ENCODE results near the gene C1orf116.

DNA sequence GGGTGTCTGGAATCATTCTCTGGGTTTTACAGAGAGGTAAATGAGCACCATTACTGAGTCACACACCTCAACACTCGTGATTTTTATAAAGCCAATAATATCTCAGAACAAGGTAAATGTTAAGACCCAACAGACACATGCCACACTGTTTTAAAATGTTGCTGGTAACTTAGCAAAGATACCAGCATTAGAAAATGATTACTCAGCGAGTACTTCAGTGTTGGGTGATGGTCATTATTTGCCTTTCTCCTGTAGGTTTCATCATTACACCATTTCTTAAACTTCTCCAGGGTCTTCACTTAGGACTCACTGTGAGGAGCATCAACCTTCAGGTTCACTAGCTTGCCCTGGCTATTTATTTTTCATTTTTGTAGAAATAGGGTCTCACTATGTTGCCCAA lies 49.2 kb upstream of the C1orf116 start:
- TF ChIP-seq POLR2A (IDR thresholded peaks at IDR 0.05; ENCODE audit: low read depth, low read length) (no peak), MYB (IDR thresholded peaks at IDR 0.05; ENCODE audit: borderline replicate concordance, low read depth, low read length) (no peak), NFIC (IDR thresholded peaks at IDR 0.05; ENCODE audit: low read depth, low read length) (no peak), MTA3 (IDR thresholded peaks at IDR 0.05; ENCODE audit: borderline replicate concordance, low read length) (no peak), SMC3 (IDR thresholded peaks at IDR 0.05; ENCODE audit: borderline replicate concordance, low read length) (no peak), ELK1 (IDR thresholded peaks at IDR 0.05; ENCODE audit: low read depth, low read length) (no peak)
- TF ChIP-seq, protein P1, sequence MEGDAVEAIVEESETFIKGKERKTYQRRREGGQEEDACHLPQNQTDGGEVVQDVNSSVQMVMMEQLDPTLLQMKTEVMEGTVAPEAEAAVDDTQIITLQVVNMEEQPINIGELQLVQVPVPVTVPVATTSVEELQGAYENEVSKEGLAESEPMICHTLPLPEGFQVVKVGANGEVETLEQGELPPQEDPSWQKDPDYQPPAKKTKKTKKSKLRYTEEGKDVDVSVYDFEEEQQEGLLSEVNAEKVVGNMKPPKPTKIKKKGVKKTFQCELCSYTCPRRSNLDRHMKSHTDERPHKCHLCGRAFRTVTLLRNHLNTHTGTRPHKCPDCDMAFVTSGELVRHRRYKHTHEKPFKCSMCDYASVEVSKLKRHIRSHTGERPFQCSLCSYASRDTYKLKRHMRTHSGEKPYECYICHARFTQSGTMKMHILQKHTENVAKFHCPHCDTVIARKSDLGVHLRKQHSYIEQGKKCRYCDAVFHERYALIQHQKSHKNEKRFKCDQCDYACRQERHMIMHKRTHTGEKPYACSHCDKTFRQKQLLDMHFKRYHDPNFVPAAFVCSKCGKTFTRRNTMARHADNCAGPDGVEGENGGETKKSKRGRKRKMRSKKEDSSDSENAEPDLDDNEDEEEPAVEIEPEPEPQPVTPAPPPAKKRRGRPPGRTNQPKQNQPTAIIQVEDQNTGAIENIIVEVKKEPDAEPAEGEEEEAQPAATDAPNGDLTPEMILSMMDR (IDR thresholded peaks at IDR 0.05 in 2 of 3, conservative IDR thresholded peaks at IDR 0.05 in 1 of 3; ENCODE audit: control insufficient read depth in 2 of 3, extremely low read depth in 1 of 3, insufficient read depth in 1 of 3, low read depth in 3 of 3, low read length in 3 of 3), result no peak
- TF ChIP-seq, protein P2, sequence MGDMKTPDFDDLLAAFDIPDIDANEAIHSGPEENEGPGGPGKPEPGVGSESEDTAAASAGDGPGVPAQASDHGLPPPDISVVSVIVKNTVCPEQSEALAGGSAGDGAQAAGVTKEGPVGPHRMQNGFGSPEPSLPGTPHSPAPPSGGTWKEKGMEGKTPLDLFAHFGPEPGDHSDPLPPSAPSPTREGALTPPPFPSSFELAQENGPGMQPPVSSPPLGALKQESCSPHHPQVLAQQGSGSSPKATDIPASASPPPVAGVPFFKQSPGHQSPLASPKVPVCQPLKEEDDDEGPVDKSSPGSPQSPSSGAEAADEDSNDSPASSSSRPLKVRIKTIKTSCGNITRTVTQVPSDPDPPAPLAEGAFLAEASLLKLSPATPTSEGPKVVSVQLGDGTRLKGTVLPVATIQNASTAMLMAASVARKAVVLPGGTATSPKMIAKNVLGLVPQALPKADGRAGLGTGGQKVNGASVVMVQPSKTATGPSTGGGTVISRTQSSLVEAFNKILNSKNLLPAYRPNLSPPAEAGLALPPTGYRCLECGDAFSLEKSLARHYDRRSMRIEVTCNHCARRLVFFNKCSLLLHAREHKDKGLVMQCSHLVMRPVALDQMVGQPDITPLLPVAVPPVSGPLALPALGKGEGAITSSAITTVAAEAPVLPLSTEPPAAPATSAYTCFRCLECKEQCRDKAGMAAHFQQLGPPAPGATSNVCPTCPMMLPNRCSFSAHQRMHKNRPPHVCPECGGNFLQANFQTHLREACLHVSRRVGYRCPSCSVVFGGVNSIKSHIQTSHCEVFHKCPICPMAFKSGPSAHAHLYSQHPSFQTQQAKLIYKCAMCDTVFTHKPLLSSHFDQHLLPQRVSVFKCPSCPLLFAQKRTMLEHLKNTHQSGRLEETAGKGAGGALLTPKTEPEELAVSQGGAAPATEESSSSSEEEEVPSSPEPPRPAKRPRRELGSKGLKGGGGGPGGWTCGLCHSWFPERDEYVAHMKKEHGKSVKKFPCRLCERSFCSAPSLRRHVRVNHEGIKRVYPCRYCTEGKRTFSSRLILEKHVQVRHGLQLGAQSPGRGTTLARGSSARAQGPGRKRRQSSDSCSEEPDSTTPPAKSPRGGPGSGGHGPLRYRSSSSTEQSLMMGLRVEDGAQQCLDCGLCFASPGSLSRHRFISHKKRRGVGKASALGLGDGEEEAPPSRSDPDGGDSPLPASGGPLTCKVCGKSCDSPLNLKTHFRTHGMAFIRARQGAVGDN (IDR thresholded peaks at IDR 0.05), result no peak
